Smooth muscle cell (in vitro differentiated cells): ENCODE results near the gene BCAS2. TPM values are rescaled to one million over a fixed set of nuclear protein-coding genes. Genes with fewer than 3 reads are reported as not detected.

Experiments
- DNase-seq: peaks from one replicate; lab custom pipeline; 2025; ENCODE audit not compliant: unreplicated experiment; lab: John Stamatoyannopoulos, UW
- H2AFZ ChIP-seq: fragments of 200-600 bp; sonication (generic); 2 replicates; pipeline ENCODE4 v1.6.0; 2016; ENCODE audit warnings: antibody characterized with exemption, low read depth, mild to moderate bottlenecking
- H3F3A ChIP-seq: fragments of 200-600 bp; sonication (generic); 2 replicates; pipeline ENCODE4 v1.6.0; 2017; ENCODE audit warnings: antibody characterized with exemption, low read depth
- H3K27ac ChIP-seq: fragments of 200-600 bp; sonication (generic); 2 replicates; pipeline ENCODE4 v1.5.1; 2016; ENCODE audit warnings: low read depth, mild to moderate bottlenecking
- H3K27me3 ChIP-seq: fragments of 200-600 bp; sonication (generic); 2 replicates; pipeline ENCODE4 v1.6.1; 2016; ENCODE audit warnings: low read depth, mild to moderate bottlenecking
- H3K36me3 ChIP-seq: fragments of 200-600 bp; sonication (generic); 2 replicates; pipeline ENCODE4 v1.5.1; 2016; ENCODE audit warnings: low read depth
- H3K4me1 ChIP-seq: fragments of 200-600 bp; sonication (generic); 2 replicates; pipeline ENCODE4 v1.5.1; 2016; ENCODE audit warnings: low read depth
- H3K4me2 ChIP-seq: fragments of 200-600 bp; sonication (generic); 2 replicates; pipeline ENCODE4 v1.6.0; 2016; ENCODE audit warnings: mild to moderate bottlenecking
- H3K4me3 ChIP-seq: fragments of 200-600 bp; sonication (generic); 2 replicates; pipeline ENCODE4 v1.5.1; 2016; ENCODE audit warnings: mild to moderate bottlenecking
- H3K79me2 ChIP-seq: fragments of 200-600 bp; sonication (generic); 2 replicates; pipeline ENCODE4 v1.6.0; 2016; ENCODE audit warnings: low read depth, mild to moderate bottlenecking
- H3K9ac ChIP-seq: fragments of 200-600 bp; sonication (generic); 2 replicates; pipeline ENCODE4 v1.6.0; 2016; ENCODE audit warnings: low read depth
- H3K9me3 ChIP-seq: fragments of 200-600 bp; sonication (generic); replicated peaks from 2 replicates; pipeline ENCODE4 v1.5.1; 2016; ENCODE audit warnings: low read depth
- H4K20me1 ChIP-seq: fragments of 200-600 bp; sonication (generic); 2 replicates; pipeline ENCODE4 v1.6.0; 2016; ENCODE audit warnings: low read depth
- CTCF ChIP-seq: fragments of 200-600 bp; sonication (generic); IDR thresholded peaks from 2 replicates; pipeline ENCODE4 v1.5.1; 2017; ENCODE audit warnings: borderline replicate concordance, mild to moderate bottlenecking, antibody characterized with exemption; ENCODE audit not compliant: insufficient read depth, poor library complexity, severe bottlenecking
- WGBS: methylation state at CpG from one replicate; pipeline ENCODE4 v1.1.7; 2016; ENCODE audit warnings: low lambda C conversion rate; 5-methylcytosine and 5-hydroxymethylcytosine counted together
- polyA plus RNA-seq: library from polyadenylated mRNA; unstranded; fragments of >200 nt; fragmentation: Nextera tagmentation; extraction: Ambion mirVana; gene quantifications from 2 replicates; pipeline ENCODE4 v1.2.1, GENCODE V29; 2016
- total RNA-seq: library from RNA; depleted of rRNA; stranded (reverse); fragments of >200 nt; gene quantifications from 2 replicates; pipeline ENCODE4 v1.2.3, GENCODE V29; 2014

Gene BCAS2
- total and polyA plus RNA-seq, 2 experiments from 2014 or later, result 57.0 to 65.5 TPM

GRCh38 chr1:114620419-114620818, 39.0 kb upstream of the BCAS2 start:
- H3K4me1 ChIP-seq, result no peaks in the 10 kb centered on the region
- no peak overlapping the region for H3K4me3 ChIP-seq
- no peaks in the 10 kb centered on the region for H3F3A ChIP-seq
- H2AFZ ChIP-seq, result no peak overlapping the region
- no peaks in the 10 kb centered on the region for H3K36me3 ChIP-seq
- TF ChIP-seq CTCF, result no peak
- WGBS, result 91% methylated on average over 2 of the region's 2 CpGs
- H3K27ac ChIP-seq, result no peak overlapping the region
- no peak overlapping the region for H3K9ac ChIP-seq
- H3K27me3 ChIP-seq, result no peaks in the 10 kb centered on the region
- no peaks in the 10 kb centered on the region for H3K79me2 ChIP-seq
- H4K20me1 ChIP-seq, result no peaks in the 10 kb centered on the region
- no peaks in the 10 kb centered on the region for H3K9me3 ChIP-seq
- no peak overlapping the region for H3K4me2 ChIP-seq
- DNase-seq, result no peak

GRCh38 chr1:114618606-114619005, 37.2 kb upstream of the BCAS2 start:
- Histone ChIP-seq H3K9me3 (no peaks in the 10 kb centered on the region), H3K4me2 (no peak overlapping the region), H3K36me3 (no peaks in the 10 kb centered on the region), H3K27me3 (no peaks in the 10 kb centered on the region), H3K79me2 (no peaks in the 10 kb centered on the region), H2AFZ (no peak overlapping the region), H3K4me1 (no peaks in the 10 kb centered on the region), H4K20me1 (no peaks in the 10 kb centered on the region), H3K27ac (no peak overlapping the region), H3K9ac (no peak overlapping the region), H3F3A (no peaks in the 10 kb centered on the region), H3K4me3 (no peak overlapping the region)
- no peak for DNase-seq
- no peak for TF ChIP-seq CTCF

DNA sequence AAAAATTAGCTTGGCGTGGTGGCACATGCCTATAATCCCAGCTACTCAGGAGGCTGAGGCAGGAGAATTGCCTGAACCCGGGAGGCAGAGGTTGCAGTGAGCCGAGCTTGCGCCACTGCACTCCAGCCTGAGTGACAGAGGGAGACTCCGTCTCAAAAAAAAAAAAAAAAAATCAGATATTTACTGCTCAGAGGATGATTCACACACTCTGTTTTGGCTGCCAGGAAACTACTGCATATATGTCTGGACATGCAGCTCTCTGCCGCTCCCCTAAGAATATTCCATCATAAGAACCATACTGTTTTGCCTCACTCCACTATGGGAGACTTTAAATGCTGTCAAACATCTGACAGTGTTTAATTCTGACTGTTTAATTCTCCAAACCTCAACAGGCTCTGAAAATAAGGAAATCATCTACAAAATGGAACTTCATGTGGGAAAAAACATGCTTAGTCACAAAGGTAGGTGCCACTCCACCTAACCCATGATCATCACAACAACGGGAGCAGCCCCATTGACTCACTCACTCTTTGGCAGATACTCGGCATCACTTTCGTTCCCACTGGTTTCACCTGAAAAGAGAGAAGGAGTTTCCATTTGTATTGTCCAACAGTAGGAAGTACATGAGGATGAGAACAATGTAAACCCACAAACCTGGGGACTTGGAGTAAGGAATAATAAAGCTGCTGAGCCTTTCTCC, 29.3 kb upstream of the BCAS2 start:
- no peaks in the 10 kb centered on the region for H3K79me2 ChIP-seq
- TF ChIP-seq CTCF, result no peak
- no peaks in the 10 kb centered on the region for H3K4me1 ChIP-seq
- no peak for DNase-seq
- H3K9ac ChIP-seq, result peak overlapping the region; percentile 89
- no peaks in the 10 kb centered on the region for H4K20me1 ChIP-seq
- H3F3A ChIP-seq, result no peaks in the 10 kb centered on the region
- H3K9me3 ChIP-seq, result no peaks in the 10 kb centered on the region
- WGBS, result 66% methylated on average over 9 of the region's 9 CpGs
- peak overlapping the region; percentile 71 for H3K4me2 ChIP-seq
- peaks cover 3% of the 10 kb centered on the region for H3K36me3 ChIP-seq
- no peak overlapping the region for H3K4me3 ChIP-seq
- peak overlapping the region; percentile 99 for H3K27ac ChIP-seq
- H3K27me3 ChIP-seq, result no peaks in the 10 kb centered on the region
- peak overlapping the region; percentile 92 for H2AFZ ChIP-seq

GRCh38 chr1:114609826-114610225, 28.4 kb upstream of the BCAS2 start:
- no peaks in the 10 kb centered on the region for H3F3A ChIP-seq
- DNase-seq, result no peak
- H3K36me3 ChIP-seq, result peaks cover 3% of the 10 kb centered on the region
- H4K20me1 ChIP-seq, result no peaks in the 10 kb centered on the region
- no peaks in the 10 kb centered on the region for H3K4me1 ChIP-seq
- H3K4me3 ChIP-seq, result no peak overlapping the region
- no peak for TF ChIP-seq CTCF
- peak overlapping the region; percentile 99 for H3K27ac ChIP-seq
- H3K27me3 ChIP-seq, result no peaks in the 10 kb centered on the region
- H2AFZ ChIP-seq, result no peak overlapping the region
- 94% methylated on average over 2 of the region's 2 CpGs for WGBS
- H3K9me3 ChIP-seq, result no peaks in the 10 kb centered on the region
- no peak overlapping the region for H3K4me2 ChIP-seq
- no peaks in the 10 kb centered on the region for H3K79me2 ChIP-seq
- no peak overlapping the region for H3K9ac ChIP-seq
